Measurements from ENCODE around the gene MALAT1.
"Not testable (repeated sequence)": the region's sequence is repeated elsewhere in the genome, so short reads cannot be mapped to it uniquely, and the experiment has no call there.

Gene MALAT1

GRCh38 chr11:65498977-65499712 is at the start of gene MALAT1:
MALAT1 (plus strand) TSS chr11:65499045.
- peaks cover 28% of the 10 kb centered on the region for H3K36me3 ChIP-seq (ENCODE audit: control insufficient read depth, insufficient read depth, low read length)
- peak within 1 kb of the TSS; percentile 98 for H3K9ac ChIP-seq (ENCODE audit: low read length)
- peak within 1 kb of the TSS; percentile 100 for H3K27ac ChIP-seq (ENCODE audit: low read depth, low read length)
- H3K27me3 ChIP-seq (ENCODE audit: control insufficient read depth, insufficient read depth, low read length) = no peaks in the 10 kb centered on the region
- H3K4me3 ChIP-seq (ENCODE audit: low read length) = peak within 1 kb of the TSS; percentile 100
- peaks cover 21% of the 10 kb centered on the region for H3K4me1 ChIP-seq (ENCODE audit: control insufficient read depth, insufficient read depth, low read length)

GRCh38 chr11:65451301-65451700 is 47.5 kb upstream of the MALAT1 start:
- not testable (repeated sequence) for H3K27ac ChIP-seq (ENCODE audit: low read depth, low read length); H3K27me3 ChIP-seq (ENCODE audit: control insufficient read depth, insufficient read depth, low read length); H3K36me3 ChIP-seq (ENCODE audit: control insufficient read depth, insufficient read depth, low read length); H3K9ac ChIP-seq (ENCODE audit: low read length); H3K4me3 ChIP-seq (ENCODE audit: low read length); H3K4me1 ChIP-seq (ENCODE audit: control insufficient read depth, insufficient read depth, low read length)

GRCh38 chr11:65452259-65452658 is 46.6 kb upstream of the MALAT1 start:
- not testable (repeated sequence) for H3K9ac ChIP-seq (ENCODE audit: low read length); H3K36me3 ChIP-seq (ENCODE audit: control insufficient read depth, insufficient read depth, low read length); H3K27me3 ChIP-seq (ENCODE audit: control insufficient read depth, insufficient read depth, low read length); H3K4me1 ChIP-seq (ENCODE audit: control insufficient read depth, insufficient read depth, low read length); H3K4me3 ChIP-seq (ENCODE audit: low read length); H3K27ac ChIP-seq (ENCODE audit: low read depth, low read length)

- H3K4me1 ChIP-seq (ENCODE audit: control insufficient read depth, insufficient read depth, low read length) = peaks cover 3% of the 10 kb centered on the region
- no peak overlapping the region for H3K4me3 ChIP-seq (ENCODE audit: low read length)
- H3K27ac ChIP-seq (ENCODE audit: low read depth, low read length) = no peak overlapping the region
- no peak overlapping the region for H3K9ac ChIP-seq (ENCODE audit: low read length)
- no peaks in the 10 kb centered on the region for H3K36me3 ChIP-seq (ENCODE audit: control insufficient read depth, insufficient read depth, low read length)
- no peaks in the 10 kb centered on the region for H3K27me3 ChIP-seq (ENCODE audit: control insufficient read depth, insufficient read depth, low read length)
Measured at GRCh38 chr11:65452806-65453490, 45.9 kb upstream of the MALAT1 start.

GRCh38 chr11:65454311-65454695 is 44.5 kb upstream of the MALAT1 start:
- Histone ChIP-seq H3K4me3 (ENCODE audit: low read length) (peak overlapping the region; percentile 80), H3K36me3 (ENCODE audit: control insufficient read depth, insufficient read depth, low read length) (no peaks in the 10 kb centered on the region), H3K27me3 (ENCODE audit: control insufficient read depth, insufficient read depth, low read length) (no peaks in the 10 kb centered on the region), H3K4me1 (ENCODE audit: control insufficient read depth, insufficient read depth, low read length) (peaks cover 3% of the 10 kb centered on the region), H3K9ac (ENCODE audit: low read length) (no peak overlapping the region), H3K27ac (ENCODE audit: low read depth, low read length) (peak overlapping the region; percentile 84)

GRCh38 chr11:65454696-65455456 is 44.0 kb upstream of the MALAT1 start:
- Histone ChIP-seq H3K4me1 (ENCODE audit: control insufficient read depth, insufficient read depth, low read length) (peaks cover 3% of the 10 kb centered on the region), H3K27me3 (ENCODE audit: control insufficient read depth, insufficient read depth, low read length) (no peaks in the 10 kb centered on the region), H3K9ac (ENCODE audit: low read length) (peak overlapping the region; percentile 50), H3K27ac (ENCODE audit: low read depth, low read length) (peak overlapping the region; percentile 84), H3K36me3 (ENCODE audit: control insufficient read depth, insufficient read depth, low read length) (no peaks in the 10 kb centered on the region), H3K4me3 (ENCODE audit: low read length) (peak overlapping the region; percentile 80)

- peaks cover 3% of the 10 kb centered on the region for H3K4me1 ChIP-seq (ENCODE audit: control insufficient read depth, insufficient read depth, low read length)
- H3K36me3 ChIP-seq (ENCODE audit: control insufficient read depth, insufficient read depth, low read length) = no peaks in the 10 kb centered on the region
- no peaks in the 10 kb centered on the region for H3K27me3 ChIP-seq (ENCODE audit: control insufficient read depth, insufficient read depth, low read length)
- H3K9ac ChIP-seq (ENCODE audit: low read length) = no peak overlapping the region
- no peak overlapping the region for H3K4me3 ChIP-seq (ENCODE audit: low read length)
- no peak overlapping the region for H3K27ac ChIP-seq (ENCODE audit: low read depth, low read length)
Measured at GRCh38 chr11:65456418-65456817, 42.4 kb upstream of the MALAT1 start.

GRCh38 chr11:65459552-65459951 is 39.3 kb upstream of the MALAT1 start:
- Histone ChIP-seq H3K27me3 (ENCODE audit: control insufficient read depth, insufficient read depth, low read length) (no peaks in the 10 kb centered on the region), H3K4me1 (ENCODE audit: control insufficient read depth, insufficient read depth, low read length) (peaks cover 3% of the 10 kb centered on the region), H3K9ac (ENCODE audit: low read length) (no peak overlapping the region)

GRCh38 chr11:65465471-65465870 is 33.4 kb upstream of the MALAT1 start:
- not testable (repeated sequence) for H3K36me3 ChIP-seq (ENCODE audit: control insufficient read depth, insufficient read depth, low read length); H3K27ac ChIP-seq (ENCODE audit: low read depth, low read length); H3K27me3 ChIP-seq (ENCODE audit: control insufficient read depth, insufficient read depth, low read length); H3K4me1 ChIP-seq (ENCODE audit: control insufficient read depth, insufficient read depth, low read length); H3K9ac ChIP-seq (ENCODE audit: low read length); H3K4me3 ChIP-seq (ENCODE audit: low read length)

More at GRCh38 chr11:65459552-65459951, 39.3 kb upstream of the MALAT1 start:
- H3K27ac ChIP-seq (ENCODE audit: low read depth, low read length) = no peak overlapping the region
- H3K36me3 ChIP-seq (ENCODE audit: control insufficient read depth, insufficient read depth, low read length) = no peaks in the 10 kb centered on the region
- H3K4me3 ChIP-seq (ENCODE audit: low read length) = no peak overlapping the region

GRCh38 chr11:65467306-65467705 is 31.5 kb upstream of the MALAT1 start:
- H3K9ac ChIP-seq (ENCODE audit: low read length); H3K4me3 ChIP-seq (ENCODE audit: low read length); H3K27ac ChIP-seq (ENCODE audit: low read depth, low read length); H3K36me3 ChIP-seq (ENCODE audit: control insufficient read depth, insufficient read depth, low read length); H3K27me3 ChIP-seq (ENCODE audit: control insufficient read depth, insufficient read depth, low read length): not testable (repeated sequence)
- peaks cover 10% of the 10 kb centered on the region for H3K4me1 ChIP-seq (ENCODE audit: control insufficient read depth, insufficient read depth, low read length)

GRCh38 chr11:65468874-65469333 is 29.9 kb upstream of the MALAT1 start:
- peaks cover 10% of the 10 kb centered on the region for H3K4me1 ChIP-seq (ENCODE audit: control insufficient read depth, insufficient read depth, low read length)
- no peak overlapping the region for H3K4me3 ChIP-seq (ENCODE audit: low read length)
- no peaks in the 10 kb centered on the region for H3K36me3 ChIP-seq (ENCODE audit: control insufficient read depth, insufficient read depth, low read length)
- H3K27ac ChIP-seq (ENCODE audit: low read depth, low read length) = no peak overlapping the region
- H3K9ac ChIP-seq (ENCODE audit: low read length) = no peak overlapping the region
- H3K27me3 ChIP-seq (ENCODE audit: control insufficient read depth, insufficient read depth, low read length) = no peaks in the 10 kb centered on the region

GRCh38 chr11:65470433-65471049 is 28.3 kb upstream of the MALAT1 start:
- H3K4me1 ChIP-seq (ENCODE audit: control insufficient read depth, insufficient read depth, low read length) = peaks cover 10% of the 10 kb centered on the region
- no peaks in the 10 kb centered on the region for H3K27me3 ChIP-seq (ENCODE audit: control insufficient read depth, insufficient read depth, low read length)
- no peaks in the 10 kb centered on the region for H3K36me3 ChIP-seq (ENCODE audit: control insufficient read depth, insufficient read depth, low read length)
- peak overlapping the region; percentile 98 for H3K27ac ChIP-seq (ENCODE audit: low read depth, low read length)
- H3K4me3 ChIP-seq (ENCODE audit: low read length) = no peak overlapping the region
- H3K9ac ChIP-seq (ENCODE audit: low read length) = peak overlapping the region; percentile 30

Measured in rectal smooth muscle tissue (tissue), 1 donor.